Caco-2 (cell line): Measurements from ENCODE around the gene TRIM17. TPM values are rescaled to one million over a fixed set of nuclear protein-coding genes. Genes with fewer than 3 reads are reported as not detected.

Experiments
- BruUV-seq: library from RNA; stranded (reverse); fragments of 400-500 nt; replicated peaks from 2 replicates; lab custom pipeline; 2021; lab: Mats Ljungman, UMichigan
- CTCF ChIA-PET: fragments of 300-600 bp; sonication (Branson Sonifier 250); formaldehyde crosslinking; loops from one replicate; lab custom pipeline; 2022; ENCODE audit warnings: antibody characterized with exemption; lab: Charles Lee
- POLR2A ChIA-PET: fragments of 300-600 bp; sonication (Branson Sonifier 250); formaldehyde crosslinking; loops from one replicate; lab custom pipeline; 2022; ENCODE audit warnings: antibody characterized with exemption; lab: Charles Lee
- DNase-seq, 2 experiments: peaks; one replicate each; pipeline versions ENCODE4 v3.0.0 to v3.0.0-alpha.2; 2020 to 2022
- H3K27me3 ChIP-seq: replicated peaks from 2 replicates; pipeline ENCODE4 v1.6.0; 2011; ENCODE audit warnings: low read length; ENCODE audit not compliant: control insufficient read depth, insufficient read depth
- H3K36me3 ChIP-seq: 2 replicates; pipeline ENCODE4 v1.5.1; 2011; ENCODE audit warnings: low read length; ENCODE audit not compliant: control insufficient read depth, insufficient read depth
- H3K4me1 ChIP-seq: fragments of 250-450 bp; sonication (Bioruptor Pico); 2 replicates; pipeline ENCODE4 v1.5.1; 2020; ENCODE audit warnings: mild to moderate bottlenecking
- H3K4me3 ChIP-seq: 2 replicates; pipeline ENCODE4 v1.5.1; 2011; ENCODE audit warnings: low read depth, mild to moderate bottlenecking, control low read depth, low read length
- H3K9me3 ChIP-seq: fragments of 250-450 bp; sonication (Bioruptor Pico); 2 replicates; pipeline ENCODE4 v1.5.1; 2020; ENCODE audit warnings: mild to moderate bottlenecking, moderate library complexity
- H3K27ac Mint-ChIP-seq: one replicate; pipeline ENCODE4 v1.8.0; 2022; ENCODE audit warnings: mixed read lengths; ENCODE audit not compliant: unreplicated experiment
- H3K27me3 Mint-ChIP-seq: one replicate; pipeline ENCODE4 v1.8.0; 2022; ENCODE audit warnings: mixed read lengths; ENCODE audit not compliant: insufficient read depth, unreplicated experiment
- H3K36me3 Mint-ChIP-seq: one replicate; pipeline ENCODE4 v1.8.0; 2022; ENCODE audit warnings: mild to moderate bottlenecking, mixed read lengths; ENCODE audit not compliant: insufficient read depth, unreplicated experiment
- H3K4me1 Mint-ChIP-seq: one replicate; pipeline ENCODE4 v1.8.0; 2022; ENCODE audit warnings: low read depth, mixed read lengths; ENCODE audit not compliant: unreplicated experiment
- H3K4me3 Mint-ChIP-seq: one replicate; pipeline ENCODE4 v1.8.0; 2022; ENCODE audit warnings: mild to moderate bottlenecking, moderate library complexity, mixed read lengths; ENCODE audit not compliant: unreplicated experiment
- H3K9me3 Mint-ChIP-seq: one replicate; pipeline ENCODE4 v1.8.0; 2022; ENCODE audit warnings: mixed read lengths; ENCODE audit not compliant: unreplicated experiment
- intact Hi-C: fragments of 100-400 bp; cut with micrococcal nuclease; formaldehyde crosslinking; loops from one replicate; pipeline ENCODE4 v1.10.0; 2022; ENCODE audit not compliant: unreplicated experiment
- microRNA-seq: library from miRNA; unstranded; fragments of <30 nt; microRNA quantifications from one replicate; pipeline ENCODE4 v1.2.0, GENCODE V29; 2022
- total RNA-seq: library from RNA; stranded (reverse); gene quantifications from 2 replicates; pipeline ENCODE4 v1.2.3, GENCODE V29; 2022
- TF ChIP-seq, protein P1 (sequence below), 2 experiments: fragments of 200-600 bp in 1 of 2; IDR thresholded peaks; 1 replicate in 1 of 2; 2 replicates in 1 of 2; pipeline versions ENCODE4 v1.5.1 to v1.8.0; 2011 to 2022; ENCODE audit warnings: antibody characterized with exemption in 1 of 2, control low read depth in 1 of 2, inconsistent platforms in 1 of 2, low read depth in 1 of 2, low read length in 1 of 2, mild to moderate bottlenecking in 1 of 2, moderate library complexity in 1 of 2; ENCODE audit not compliant: insufficient read depth in 1 of 2, severe bottlenecking in 1 of 2, unreplicated experiment in 1 of 2

TRIM17 gene
- total RNA-seq, 1 experiment from 2014 or later = 4.0 TPM

DNA sequence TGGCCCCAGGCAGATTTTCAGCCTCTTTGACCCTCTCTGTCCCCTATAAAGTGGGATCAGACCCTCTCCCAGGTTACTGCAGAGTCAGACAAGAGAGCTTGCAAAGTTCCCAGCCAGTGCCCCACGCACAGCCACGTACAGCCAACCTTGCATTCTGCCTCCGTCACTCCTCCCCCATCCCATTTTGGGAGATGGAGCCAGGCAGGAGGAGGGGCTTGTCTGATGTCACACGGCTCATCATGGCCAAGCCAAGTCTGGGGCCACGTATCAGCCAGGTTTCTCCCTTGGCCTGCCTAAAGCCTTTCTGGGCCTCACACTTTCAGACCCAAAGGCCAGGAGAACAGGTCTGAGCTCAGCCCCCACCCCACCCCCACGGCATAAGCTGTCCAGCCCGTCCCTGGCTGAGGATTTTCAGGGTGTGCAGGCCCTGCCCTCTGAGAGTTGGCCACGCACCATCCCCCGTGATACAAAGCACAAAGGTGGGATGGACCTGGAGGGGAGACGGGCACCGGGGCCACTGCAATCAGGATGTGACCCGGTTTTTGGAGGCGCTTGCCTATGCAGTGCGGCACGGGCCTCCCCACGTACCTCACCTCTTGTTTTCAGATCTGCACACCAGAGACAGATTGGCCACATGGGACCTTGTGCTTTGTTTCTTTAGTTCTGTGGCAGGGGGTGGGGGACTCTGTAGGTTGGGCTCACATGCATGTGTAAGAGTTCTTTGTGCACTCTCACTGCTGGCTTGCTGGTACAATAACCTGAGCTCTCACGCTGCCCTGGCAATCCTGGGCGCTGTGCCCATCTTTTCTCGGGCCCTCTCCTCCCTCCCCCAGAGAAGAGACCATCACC is 57.7 kb downstream of the TRIM17 start:
- Histone ChIP-seq H3K27me3 (no peaks in the 10 kb centered on the region), H3K4me3 (no peak overlapping the region), H3K36me3 (no peaks in the 10 kb centered on the region), H3K4me1 (no peaks in the 10 kb centered on the region), H3K9me3 (no peaks in the 10 kb centered on the region)
- CTCF ChIA-PET = no interaction called here
- Mint-ChIP-seq H3K27me3 (no peaks in the 10 kb centered on the region), H3K4me3 (no peak overlapping the region), H3K27ac (no peak overlapping the region), H3K9me3 (no peaks in the 10 kb centered on the region), H3K4me1 (no peaks in the 10 kb centered on the region), H3K36me3 (no peaks in the 10 kb centered on the region)
- TF ChIP-seq, protein P1, sequence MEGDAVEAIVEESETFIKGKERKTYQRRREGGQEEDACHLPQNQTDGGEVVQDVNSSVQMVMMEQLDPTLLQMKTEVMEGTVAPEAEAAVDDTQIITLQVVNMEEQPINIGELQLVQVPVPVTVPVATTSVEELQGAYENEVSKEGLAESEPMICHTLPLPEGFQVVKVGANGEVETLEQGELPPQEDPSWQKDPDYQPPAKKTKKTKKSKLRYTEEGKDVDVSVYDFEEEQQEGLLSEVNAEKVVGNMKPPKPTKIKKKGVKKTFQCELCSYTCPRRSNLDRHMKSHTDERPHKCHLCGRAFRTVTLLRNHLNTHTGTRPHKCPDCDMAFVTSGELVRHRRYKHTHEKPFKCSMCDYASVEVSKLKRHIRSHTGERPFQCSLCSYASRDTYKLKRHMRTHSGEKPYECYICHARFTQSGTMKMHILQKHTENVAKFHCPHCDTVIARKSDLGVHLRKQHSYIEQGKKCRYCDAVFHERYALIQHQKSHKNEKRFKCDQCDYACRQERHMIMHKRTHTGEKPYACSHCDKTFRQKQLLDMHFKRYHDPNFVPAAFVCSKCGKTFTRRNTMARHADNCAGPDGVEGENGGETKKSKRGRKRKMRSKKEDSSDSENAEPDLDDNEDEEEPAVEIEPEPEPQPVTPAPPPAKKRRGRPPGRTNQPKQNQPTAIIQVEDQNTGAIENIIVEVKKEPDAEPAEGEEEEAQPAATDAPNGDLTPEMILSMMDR (IDR thresholded peaks at IDR 0.05; ENCODE audit: insufficient read depth in 1 of 2, low read depth in 1 of 2, low read length in 1 of 2, severe bottlenecking in 1 of 2, unreplicated experiment in 1 of 2) = no peak
- intact Hi-C loops = no loop called here
- BruUV-seq = no TSS peak
- DNase-seq = no peak
- POLR2A ChIA-PET = no interaction called here

DNA sequence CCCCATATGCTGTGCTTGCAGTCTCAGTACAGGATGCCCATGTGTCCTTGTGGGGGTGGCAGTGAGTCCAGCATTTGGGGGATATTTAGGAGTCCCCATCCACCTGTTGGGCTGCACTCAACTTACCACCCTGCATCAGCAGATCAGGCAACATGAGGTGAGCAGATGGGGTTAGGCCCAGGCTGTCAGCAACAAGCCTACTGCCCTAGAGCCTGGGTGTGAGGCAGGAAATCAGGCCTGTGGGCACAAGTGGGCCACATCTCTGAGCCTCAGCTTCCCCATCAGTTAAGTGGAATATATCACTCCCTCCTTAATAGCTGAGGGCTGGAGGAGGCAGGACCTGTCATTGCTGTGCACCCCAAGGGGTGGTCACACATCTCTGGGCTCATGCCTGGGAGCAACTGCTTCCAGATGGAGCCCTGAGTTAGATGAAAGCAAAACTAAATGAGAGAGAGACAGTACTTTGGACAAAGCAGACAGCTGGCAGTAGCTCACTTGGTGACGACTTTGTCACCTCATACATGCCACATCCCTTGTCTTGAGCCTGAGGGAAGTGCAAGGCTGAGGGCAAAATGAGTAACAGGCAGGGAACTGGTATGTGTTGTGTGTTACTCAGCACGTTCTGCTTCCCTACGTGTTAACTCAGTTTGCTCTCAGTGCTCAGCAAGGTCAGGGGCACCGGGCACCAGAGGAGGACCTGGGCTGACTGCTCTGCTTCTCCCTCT is 58.5 kb downstream of the TRIM17 start:
- intact Hi-C loops = no loop called here
- Mint-ChIP-seq H3K9me3 (no peaks in the 10 kb centered on the region), H3K4me1 (no peaks in the 10 kb centered on the region), H3K36me3 (no peaks in the 10 kb centered on the region), H3K27me3 (no peaks in the 10 kb centered on the region), H3K27ac (no peak overlapping the region), H3K4me3 (no peak overlapping the region)
- CTCF ChIA-PET = no interaction called here
- H3K36me3 ChIP-seq = no peaks in the 10 kb centered on the region
- H3K4me3 ChIP-seq = no peak overlapping the region
- no peaks in the 10 kb centered on the region for H3K9me3 ChIP-seq
- POLR2A ChIA-PET = no interaction called here
- no peaks in the 10 kb centered on the region for H3K27me3 ChIP-seq
- DNase-seq = no peak
- TF ChIP-seq, protein P1 (IDR thresholded peaks at IDR 0.05; ENCODE audit: insufficient read depth in 1 of 2, low read depth in 1 of 2, low read length in 1 of 2, severe bottlenecking in 1 of 2, unreplicated experiment in 1 of 2) = no peak
- BruUV-seq = no TSS peak
- no peaks in the 10 kb centered on the region for H3K4me1 ChIP-seq

Small RNA genes within 50 kb of the gene (microRNA-seq; reads per million reads assigned to microRNA genes)
- gene MIR4666A = not detected
- gene MIR6742 = not detected

Other genes with a start within 250 kb of the TRIM17 start
- gene OBSCN, start 208.8 kb downstream of the TRIM17 start, total RNA-seq = 5.6 and 6.4 TPM in 2 replicates
- 48.3 and 51.7 TPM in 2 replicates for gene TRIM11, start 10.0 kb downstream of the TRIM17 start, total RNA-seq
- 128 and 164 TPM in 2 replicates for gene RNF187, start 70.5 kb upstream of the TRIM17 start, total RNA-seq